ENCODE data around the gene CES3. TPM values are rescaled to one million over a fixed set of nuclear protein-coding genes. Genes with fewer than 3 reads are reported as not detected.
"Not testable (repeated sequence)": the region's sequence is repeated elsewhere in the genome, so short reads cannot be mapped to it uniquely, and the experiment has no call there.

The CES3 gene
- total RNA-seq, 4 donors from 2014 or later: 1.4 to 2.2 (median 1.5) TPM; not detected in 1

DNA sequence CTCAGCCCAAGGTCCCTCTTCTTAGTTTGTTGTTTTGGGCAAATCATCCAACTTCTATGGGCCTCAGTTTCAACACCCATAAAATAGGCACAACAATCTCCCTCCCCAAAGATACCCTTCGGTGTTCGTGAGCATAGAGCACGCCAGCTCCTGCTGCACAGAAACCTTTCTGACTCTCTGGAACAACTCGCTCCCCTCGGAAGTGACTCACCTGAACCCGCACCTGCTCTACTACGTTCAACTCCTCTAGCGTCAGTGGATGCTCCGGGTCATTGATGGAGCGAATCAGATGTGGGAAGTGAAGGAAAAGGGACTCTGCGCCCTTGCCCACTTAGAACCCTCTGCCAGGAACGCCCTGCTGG is 27.3 kb upstream of the CES3 start:
- Histone ChIP-seq H3K36me3 (peaks cover 3% of the 10 kb centered on the region), H3K27ac (peak overlapping the region; percentile 92), H3K9me3 (no peaks in the 10 kb centered on the region), H3K4me1 (peaks cover 37% of the 10 kb centered on the region), H3K4me3 (peak overlapping the region; percentile 97), H3K27me3 (no peaks in the 10 kb centered on the region)
- no peak for DNase-seq (ENCODE audit: low spot score in 2 of 2)
- TF ChIP-seq EP300 (IDR thresholded peaks at IDR 0.05) (no peak), POLR2AphosphoS5 (IDR thresholded peaks at IDR 0.05) (no peak), POLR2A (IDR thresholded peaks at IDR 0.05) (no peak)
- TF ChIP-seq, protein P1, sequence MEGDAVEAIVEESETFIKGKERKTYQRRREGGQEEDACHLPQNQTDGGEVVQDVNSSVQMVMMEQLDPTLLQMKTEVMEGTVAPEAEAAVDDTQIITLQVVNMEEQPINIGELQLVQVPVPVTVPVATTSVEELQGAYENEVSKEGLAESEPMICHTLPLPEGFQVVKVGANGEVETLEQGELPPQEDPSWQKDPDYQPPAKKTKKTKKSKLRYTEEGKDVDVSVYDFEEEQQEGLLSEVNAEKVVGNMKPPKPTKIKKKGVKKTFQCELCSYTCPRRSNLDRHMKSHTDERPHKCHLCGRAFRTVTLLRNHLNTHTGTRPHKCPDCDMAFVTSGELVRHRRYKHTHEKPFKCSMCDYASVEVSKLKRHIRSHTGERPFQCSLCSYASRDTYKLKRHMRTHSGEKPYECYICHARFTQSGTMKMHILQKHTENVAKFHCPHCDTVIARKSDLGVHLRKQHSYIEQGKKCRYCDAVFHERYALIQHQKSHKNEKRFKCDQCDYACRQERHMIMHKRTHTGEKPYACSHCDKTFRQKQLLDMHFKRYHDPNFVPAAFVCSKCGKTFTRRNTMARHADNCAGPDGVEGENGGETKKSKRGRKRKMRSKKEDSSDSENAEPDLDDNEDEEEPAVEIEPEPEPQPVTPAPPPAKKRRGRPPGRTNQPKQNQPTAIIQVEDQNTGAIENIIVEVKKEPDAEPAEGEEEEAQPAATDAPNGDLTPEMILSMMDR (IDR thresholded peaks at IDR 0.05): no peak
- 0% methylated on average over 10 of the region's 12 CpGs for WGBS

DNA sequence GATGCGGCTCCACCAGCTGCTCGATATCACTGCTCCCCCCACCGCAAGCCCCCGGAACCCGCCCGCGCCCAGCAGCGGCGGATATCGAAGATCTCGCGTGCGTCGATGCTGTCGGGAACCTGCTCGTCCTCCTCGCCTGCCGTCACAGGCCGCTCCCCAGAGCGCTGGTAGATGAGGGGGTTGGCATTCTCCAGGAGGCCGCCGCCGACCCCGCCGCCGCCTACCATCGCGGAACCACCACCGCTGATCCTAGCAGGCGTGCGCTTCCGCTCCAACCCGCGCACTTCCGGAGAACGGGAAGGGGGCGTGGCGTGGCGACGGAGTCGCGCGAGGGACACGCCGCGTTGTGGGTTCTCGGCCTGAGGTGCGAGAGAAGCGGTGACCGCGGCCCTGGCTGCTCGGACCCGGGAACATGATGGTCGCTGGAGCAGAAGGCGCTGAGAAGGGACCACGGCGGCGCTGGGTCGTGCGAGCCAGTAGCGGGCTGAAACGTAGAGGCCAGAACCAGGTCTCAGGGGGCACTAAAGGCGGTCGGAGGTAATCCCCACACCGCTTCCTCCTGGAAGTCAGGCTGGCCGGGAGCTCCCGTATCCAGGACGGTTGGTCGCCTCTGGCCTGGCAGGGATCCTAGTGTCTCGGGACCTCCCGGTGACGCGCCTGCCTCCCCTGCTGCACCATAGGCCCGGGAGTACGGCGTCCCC is 26.8 kb upstream of the CES3 start, which contains the start of gene CIAO2B:
Gene CIAO2B, minus strand, starts transcription at position 265 of the 701 bp plus-strand sequence. Its CDS starts 38 bp downstream, at position 227.
- Histone ChIP-seq H3K27ac (peak within 1 kb of the TSS; percentile 92), H3K4me3 (peak within 1 kb of the TSS; percentile 97), H3K4me1 (peaks cover 37% of the 10 kb centered on the region), H3K36me3 (peaks cover 8% of the 10 kb centered on the region), H3K9me3 (no peaks in the 10 kb centered on the region), H3K27me3 (no peaks in the 10 kb centered on the region)
- peak; percentile 92 to 94 for DNase-seq (ENCODE audit: low spot score in 2 of 2)
- 1% methylated on average over 21 of the region's 76 CpGs for WGBS
- TF ChIP-seq, protein P1 (IDR thresholded peaks at IDR 0.05): no peak
- no peak for TF ChIP-seq EP300 (IDR thresholded peaks at IDR 0.05)
- peak; percentile 91 to 99 (median 92) for TF ChIP-seq POLR2AphosphoS5 (IDR thresholded peaks at IDR 0.05)
- TF ChIP-seq POLR2A (IDR thresholded peaks at IDR 0.05): peak; percentile 61 to 82

DNA sequence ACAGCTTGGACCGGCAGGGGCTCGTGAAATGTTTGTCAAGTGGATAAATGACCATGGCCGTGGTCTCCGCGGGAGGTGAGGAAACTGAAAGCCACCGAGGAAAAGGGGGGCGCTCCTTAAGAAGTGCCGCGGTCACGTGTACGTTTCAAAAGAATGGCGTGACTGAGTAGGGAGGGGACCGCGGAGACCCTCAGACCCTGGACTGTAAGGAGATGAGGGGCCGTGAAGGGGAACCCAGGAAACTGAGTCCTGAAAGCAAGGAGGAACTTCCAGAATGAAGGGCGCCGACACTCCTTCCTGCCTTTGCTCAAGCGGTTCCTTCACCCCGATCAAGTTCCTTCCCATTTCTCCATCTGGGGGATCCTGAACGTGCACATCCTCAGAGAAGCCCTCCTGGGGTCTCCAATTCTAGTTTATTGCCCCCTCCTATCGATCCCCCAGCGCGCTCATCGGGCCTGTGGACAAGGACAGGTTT is 26.2 kb upstream of the CES3 start:
- not testable (repeated sequence) for DNase-seq (ENCODE audit: low spot score in 2 of 2); H3K9me3 ChIP-seq; H3K27me3 ChIP-seq
- peak overlapping the region; percentile 92 for H3K27ac ChIP-seq
- H3K4me1 ChIP-seq: peaks cover 37% of the 10 kb centered on the region
- H3K36me3 ChIP-seq: peaks cover 14% of the 10 kb centered on the region
- peak overlapping the region; percentile 97 for H3K4me3 ChIP-seq
- WGBS: under 1% methylated on average over 22 of the region's 24 CpGs

DNA sequence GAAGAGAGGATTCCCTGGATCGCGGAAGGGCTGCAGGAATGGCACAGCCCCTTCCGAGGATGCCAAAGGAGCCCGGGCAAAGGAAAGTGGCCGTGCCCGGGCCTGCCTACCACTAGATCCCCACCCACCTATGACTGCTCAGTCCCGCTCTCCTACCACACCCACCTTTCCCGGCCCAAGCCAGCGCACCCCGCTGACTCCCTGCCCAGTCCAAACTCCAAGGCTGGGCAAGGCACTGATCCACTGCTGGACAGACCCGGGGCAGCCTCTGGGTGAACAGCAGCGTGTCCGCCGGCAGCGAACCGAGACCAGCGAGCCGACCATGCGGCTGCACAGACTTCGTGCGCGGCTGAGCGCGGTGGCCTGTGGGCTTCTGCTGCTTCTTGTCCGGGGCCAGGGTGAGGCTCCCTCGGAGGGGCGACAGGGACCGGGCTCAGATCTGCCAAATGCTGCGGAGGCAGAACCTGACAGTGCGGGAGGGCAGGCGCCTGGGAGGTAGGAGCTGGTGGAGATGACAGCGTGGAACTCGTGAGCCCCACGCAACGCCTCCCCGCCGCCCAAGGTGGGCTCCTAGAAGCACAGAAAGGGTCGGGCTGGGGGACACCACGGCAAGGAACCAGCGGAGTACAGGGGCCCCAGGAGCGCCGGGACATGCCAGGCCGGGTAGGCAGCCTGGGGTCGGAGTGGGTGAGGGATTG is 25.6 kb upstream of the CES3 start, which contains the start of gene CES2:
Gene CES2, plus strand, starts transcription at position 203 of the 698 bp plus-strand sequence. Its CDS starts 120 bp downstream, at position 323.
- peak within 1 kb of the TSS; percentile 97 for H3K4me3 ChIP-seq
- H3K4me1 ChIP-seq: peaks cover 37% of the 10 kb centered on the region
- TF ChIP-seq POLR2A (IDR thresholded peaks at IDR 0.05) (no peak), EP300 (IDR thresholded peaks at IDR 0.05) (no peak), POLR2AphosphoS5 (IDR thresholded peaks at IDR 0.05) (no peak)
- TF ChIP-seq, protein P1 (IDR thresholded peaks at IDR 0.05): no peak
- no peaks in the 10 kb centered on the region for H3K9me3 ChIP-seq
- H3K36me3 ChIP-seq: peaks cover 20% of the 10 kb centered on the region
- H3K27ac ChIP-seq: peak within 1 kb of the TSS; percentile 92
- H3K27me3 ChIP-seq: no peaks in the 10 kb centered on the region
- WGBS: 18% methylated on average over 23 of the region's 44 CpGs
- DNase-seq (ENCODE audit: low spot score in 2 of 2): peak in 1 of 2 donors; percentile 80

DNA sequence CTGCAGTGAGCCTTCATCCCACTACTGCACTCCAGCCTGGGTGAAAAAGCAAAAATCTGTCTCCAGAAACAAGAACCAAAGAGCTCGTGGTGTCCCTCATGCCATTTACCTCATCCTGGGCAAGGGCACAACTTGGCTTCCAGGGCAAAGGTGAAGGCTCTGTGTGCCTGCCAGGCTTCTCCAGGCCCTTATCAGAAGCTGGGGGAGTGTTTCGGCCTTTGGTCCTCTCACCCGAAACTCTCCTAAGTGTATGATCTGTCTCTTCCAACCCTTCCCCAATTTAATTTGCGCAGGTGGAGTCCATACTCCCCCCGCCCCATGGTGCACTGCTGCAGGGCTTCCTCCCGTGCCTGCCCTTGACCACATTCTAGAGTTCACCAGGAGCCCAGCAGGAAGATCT is 24.6 kb upstream of the CES3 start:
- Histone ChIP-seq H3K27me3 (no peaks in the 10 kb centered on the region), H3K4me3 (peak overlapping the region; percentile 97), H3K9me3 (no peaks in the 10 kb centered on the region), H3K36me3 (peaks cover 30% of the 10 kb centered on the region), H3K4me1 (peaks cover 37% of the 10 kb centered on the region), H3K27ac (no peak overlapping the region)
- 83% methylated on average over 6 of the region's 6 CpGs for WGBS
- no peak for TF ChIP-seq POLR2AphosphoS5 (IDR thresholded peaks at IDR 0.05)
- no peak for TF ChIP-seq EP300 (IDR thresholded peaks at IDR 0.05)
- TF ChIP-seq, protein P1 (IDR thresholded peaks at IDR 0.05): no peak
- no peak for TF ChIP-seq POLR2A (IDR thresholded peaks at IDR 0.05)
- no peak for DNase-seq (ENCODE audit: low spot score in 2 of 2)
